ENCODE data around the gene RASSF4. TPM values are rescaled to one million over a fixed set of nuclear protein-coding genes. Genes with fewer than 3 reads are reported as not detected.

Gene RASSF4
- total RNA-seq, 1 experiment from 2014 or later, result not detected

DNA sequence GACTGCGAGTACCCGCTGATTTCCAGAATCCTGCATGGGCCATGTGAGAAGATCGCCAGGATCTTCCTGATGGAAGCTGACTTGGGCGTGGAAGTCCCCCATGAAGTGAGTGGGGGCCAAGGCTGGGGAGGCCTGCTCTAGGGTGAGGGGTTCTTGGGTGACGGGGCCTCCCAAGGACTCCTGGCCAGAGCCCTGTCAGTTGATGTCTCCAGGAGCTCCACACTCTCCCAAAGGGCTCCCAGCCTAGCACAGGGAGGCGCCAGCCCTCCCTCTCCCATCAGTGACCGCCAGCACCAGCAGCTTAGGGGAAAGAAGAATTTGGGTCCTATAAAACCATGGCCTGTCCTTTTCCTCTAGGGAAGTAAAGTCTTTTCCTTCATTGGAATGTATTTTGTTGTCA is 31.4 kb downstream of the RASSF4 start:
- H3K4me3 Mint-ChIP-seq (ENCODE audit: unreplicated experiment), result no peak overlapping the region
- CTCF ChIA-PET, result interaction anchor here (0.5 kb wide), 1 partner anchor 1265 kb away, joined by 3 read pairs; no protein-coding TSS in a partner anchor
- BruUV-seq (replicated peaks), result no TSS peak
- POLR2A ChIA-PET, result no interaction called here
- no peaks in the 10 kb centered on the region for H3K36me3 Mint-ChIP-seq (ENCODE audit: insufficient read depth, unreplicated experiment)
- peaks cover 14% of the 10 kb centered on the region for H3K4me1 Mint-ChIP-seq (ENCODE audit: insufficient read depth, unreplicated experiment)
- intact Hi-C loops (cut with micrococcal nuclease), result no loop called here
- H3K27me3 Mint-ChIP-seq (ENCODE audit: insufficient read depth, unreplicated experiment), result no peaks in the 10 kb centered on the region
- DNase-seq (ENCODE audit: unreplicated experiment), result no peak
- no peak overlapping the region for H3K27ac Mint-ChIP-seq (ENCODE audit: low read depth, unreplicated experiment)
- TF ChIP-seq, protein P1, sequence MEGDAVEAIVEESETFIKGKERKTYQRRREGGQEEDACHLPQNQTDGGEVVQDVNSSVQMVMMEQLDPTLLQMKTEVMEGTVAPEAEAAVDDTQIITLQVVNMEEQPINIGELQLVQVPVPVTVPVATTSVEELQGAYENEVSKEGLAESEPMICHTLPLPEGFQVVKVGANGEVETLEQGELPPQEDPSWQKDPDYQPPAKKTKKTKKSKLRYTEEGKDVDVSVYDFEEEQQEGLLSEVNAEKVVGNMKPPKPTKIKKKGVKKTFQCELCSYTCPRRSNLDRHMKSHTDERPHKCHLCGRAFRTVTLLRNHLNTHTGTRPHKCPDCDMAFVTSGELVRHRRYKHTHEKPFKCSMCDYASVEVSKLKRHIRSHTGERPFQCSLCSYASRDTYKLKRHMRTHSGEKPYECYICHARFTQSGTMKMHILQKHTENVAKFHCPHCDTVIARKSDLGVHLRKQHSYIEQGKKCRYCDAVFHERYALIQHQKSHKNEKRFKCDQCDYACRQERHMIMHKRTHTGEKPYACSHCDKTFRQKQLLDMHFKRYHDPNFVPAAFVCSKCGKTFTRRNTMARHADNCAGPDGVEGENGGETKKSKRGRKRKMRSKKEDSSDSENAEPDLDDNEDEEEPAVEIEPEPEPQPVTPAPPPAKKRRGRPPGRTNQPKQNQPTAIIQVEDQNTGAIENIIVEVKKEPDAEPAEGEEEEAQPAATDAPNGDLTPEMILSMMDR (IDR thresholded peaks at IDR 0.05; ENCODE audit: unreplicated experiment), result no peak
- H3K9me3 Mint-ChIP-seq (ENCODE audit: unreplicated experiment), result no peaks in the 10 kb centered on the region

DNA sequence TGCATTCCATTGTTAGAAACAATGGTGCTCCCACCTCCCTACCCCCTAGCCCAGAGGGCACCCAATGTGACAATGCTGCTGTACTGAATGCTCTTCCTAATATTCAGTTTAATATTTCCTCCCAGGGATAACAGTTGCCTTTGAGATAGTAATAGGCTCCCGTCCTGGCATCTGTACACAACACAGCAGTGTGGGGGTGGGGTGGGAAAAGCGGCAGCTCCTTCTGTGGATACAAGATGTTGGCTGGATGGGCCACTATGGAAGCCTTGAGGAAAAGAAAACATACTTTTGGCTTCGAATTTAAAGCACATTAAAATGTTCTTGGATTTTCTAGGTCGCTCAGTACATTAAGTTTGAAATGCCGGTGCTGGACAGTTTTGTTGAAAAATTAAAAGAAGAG is 32.0 kb downstream of the RASSF4 start:
- intact Hi-C loops (cut with micrococcal nuclease), result no loop called here
- no peak for DNase-seq (ENCODE audit: unreplicated experiment)
- Mint-ChIP-seq H3K4me1 (ENCODE audit: insufficient read depth, unreplicated experiment) (peaks cover 14% of the 10 kb centered on the region), H3K27ac (ENCODE audit: low read depth, unreplicated experiment) (no peak overlapping the region), H3K27me3 (ENCODE audit: insufficient read depth, unreplicated experiment) (no peaks in the 10 kb centered on the region), H3K4me3 (ENCODE audit: unreplicated experiment) (no peak overlapping the region), H3K36me3 (ENCODE audit: insufficient read depth, unreplicated experiment) (no peaks in the 10 kb centered on the region), H3K9me3 (ENCODE audit: unreplicated experiment) (no peaks in the 10 kb centered on the region)
- TF ChIP-seq, protein P1 (IDR thresholded peaks at IDR 0.05; ENCODE audit: unreplicated experiment), result no peak
- ChIA-PET POLR2A (no interaction called here), CTCF (interaction anchor here (0.6 to 1.0 kb wide), 2 partner anchors 10 to 240 kb away, joined by 3 to 4 read pairs; no protein-coding TSS in a partner anchor)
- no TSS peak for BruUV-seq (replicated peaks)

DNA sequence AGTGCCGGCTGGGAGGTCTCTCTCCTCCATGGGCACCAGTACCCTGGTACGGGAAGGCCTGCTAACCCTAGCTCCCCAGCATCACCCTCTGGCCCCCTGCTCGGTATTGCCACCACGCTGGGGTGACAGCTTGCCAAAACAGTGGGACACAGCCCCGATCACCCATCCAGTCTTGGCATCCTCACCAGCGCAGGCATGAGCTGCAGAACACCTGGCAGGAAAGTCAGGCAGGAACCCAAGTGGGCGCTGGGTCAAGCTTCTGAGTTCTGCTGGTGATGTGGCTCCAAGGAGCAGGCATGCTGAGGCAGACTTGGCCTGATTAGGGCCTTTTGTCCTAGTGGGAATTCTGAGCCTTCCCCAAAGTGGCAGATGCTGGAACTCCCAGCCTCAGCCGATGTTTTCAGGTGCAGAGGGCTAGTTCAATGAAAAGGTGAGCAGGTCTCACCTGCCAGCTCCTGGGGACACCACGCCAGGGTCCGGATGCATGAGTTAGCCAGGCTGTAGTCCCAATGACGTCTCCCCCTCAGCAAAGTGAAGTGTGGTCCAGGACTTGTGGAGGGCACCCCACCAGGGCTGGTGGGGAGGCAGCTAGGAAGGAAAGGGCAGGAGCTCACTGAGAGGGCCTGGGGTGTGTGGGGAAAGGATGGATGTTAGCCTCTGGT is 32.6 kb downstream of the RASSF4 start:
- Mint-ChIP-seq H3K9me3 (ENCODE audit: unreplicated experiment) (no peaks in the 10 kb centered on the region), H3K27ac (ENCODE audit: low read depth, unreplicated experiment) (no peak overlapping the region), H3K36me3 (ENCODE audit: insufficient read depth, unreplicated experiment) (no peaks in the 10 kb centered on the region), H3K27me3 (ENCODE audit: insufficient read depth, unreplicated experiment) (no peaks in the 10 kb centered on the region), H3K4me3 (ENCODE audit: unreplicated experiment) (no peak overlapping the region), H3K4me1 (ENCODE audit: insufficient read depth, unreplicated experiment) (peaks cover 14% of the 10 kb centered on the region)
- ChIA-PET POLR2A (no interaction called here), CTCF (interaction anchor here (0.6 to 1.1 kb wide), 3 partner anchors 9 to 240 kb away, joined by 3 to 4 read pairs (median 4); no protein-coding TSS in a partner anchor)
- intact Hi-C loops (cut with micrococcal nuclease), result no loop called here
- BruUV-seq (replicated peaks), result no TSS peak
- no peak for DNase-seq (ENCODE audit: unreplicated experiment)
- TF ChIP-seq, protein P1 (IDR thresholded peaks at IDR 0.05; ENCODE audit: unreplicated experiment), result no peak

DNA sequence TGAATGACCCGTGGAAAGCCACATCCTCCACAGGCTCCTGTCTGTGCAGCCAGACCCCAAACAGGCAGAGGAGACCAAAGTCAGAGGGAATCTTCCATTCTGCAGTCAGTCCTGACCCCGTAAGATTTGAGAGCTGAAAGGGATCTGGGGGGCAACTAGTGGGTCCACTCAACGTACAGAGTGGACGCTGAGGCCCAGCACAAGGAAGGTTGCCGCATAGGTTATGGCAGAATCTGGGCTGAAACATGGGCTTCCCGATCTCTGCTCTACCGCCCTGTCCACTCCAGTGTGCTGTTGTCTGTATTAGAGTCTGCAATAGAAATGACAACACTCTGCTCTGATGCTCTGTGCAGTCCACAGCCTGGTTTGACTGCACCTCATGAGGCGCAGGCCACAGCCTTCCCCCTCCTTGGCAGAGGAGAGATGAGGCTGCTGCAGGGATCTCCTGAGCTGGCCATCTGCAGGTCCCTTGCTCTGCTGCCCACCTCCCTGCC is 33.2 kb downstream of the RASSF4 start:
- no TSS peak for BruUV-seq (replicated peaks)
- H3K27ac Mint-ChIP-seq (ENCODE audit: low read depth, unreplicated experiment), result no peak overlapping the region
- peaks cover 14% of the 10 kb centered on the region for H3K4me1 Mint-ChIP-seq (ENCODE audit: insufficient read depth, unreplicated experiment)

More for the DNA sequence above, 33.2 kb downstream of the RASSF4 start:
- ChIA-PET CTCF (interaction anchor here (1.1 kb wide), 1 partner anchor 15 kb away, joined by 4 read pairs; no protein-coding TSS in a partner anchor), POLR2A (no interaction called here)
- no peak for DNase-seq (ENCODE audit: unreplicated experiment)
- intact Hi-C loops (cut with micrococcal nuclease), result no loop called here
- TF ChIP-seq, protein P1 (IDR thresholded peaks at IDR 0.05; ENCODE audit: unreplicated experiment), result no peak
- no peaks in the 10 kb centered on the region for H3K36me3 Mint-ChIP-seq (ENCODE audit: insufficient read depth, unreplicated experiment)
- H3K27me3 Mint-ChIP-seq (ENCODE audit: insufficient read depth, unreplicated experiment), result no peaks in the 10 kb centered on the region
- no peaks in the 10 kb centered on the region for H3K9me3 Mint-ChIP-seq (ENCODE audit: unreplicated experiment)
- H3K4me3 Mint-ChIP-seq (ENCODE audit: unreplicated experiment), result no peak overlapping the region
